ENCODE data around the gene HNRNPH1. TPM values are rescaled to one million over a fixed set of nuclear protein-coding genes. Genes with fewer than 3 reads are reported as not detected.

HNRNPH1 gene
- polyA plus RNA-seq, 1 donor from 2014 or later = 982 TPM

- TF ChIP-seq POLR2AphosphoS5 (IDR thresholded peaks at IDR 0.05) = no peak
- TF ChIP-seq CTCF (IDR thresholded peaks at IDR 0.05; ENCODE audit: poor library complexity, severe bottlenecking) = no peak
- TF ChIP-seq SMC3 (conservative IDR thresholded peaks at IDR 0.05; ENCODE audit: poor library complexity) = no peak
- no peak for TF ChIP-seq TAF1 (IDR thresholded peaks at IDR 0.05; ENCODE audit: low read depth)
- TF ChIP-seq EP300 (conservative IDR thresholded peaks at IDR 0.05; ENCODE audit: poor library complexity, severe bottlenecking) = no peak
- TF ChIP-seq MXI1 (conservative IDR thresholded peaks at IDR 0.05; ENCODE audit: poor library complexity, severe bottlenecking) = no peak
- TF ChIP-seq RAD21 (conservative IDR thresholded peaks at IDR 0.05) = no peak
- no peak for TF ChIP-seq REST (IDR thresholded peaks at IDR 0.05; ENCODE audit: borderline replicate concordance)
- TF ChIP-seq EZH2 (IDR thresholded peaks at IDR 0.05; ENCODE audit: borderline replicate concordance, insufficient read depth, low read length, poor library complexity, severe bottlenecking) = no peak
- peak overlapping the region; percentile 84 for H3K4me2 ChIP-seq (ENCODE audit: low read length)
- H3K79me2 ChIP-seq (replicated peaks; ENCODE audit: insufficient read depth, low read length) = peaks cover 68% of the 10 kb centered on the region
- no peaks in the 10 kb centered on the region for H3F3A ChIP-seq (ENCODE audit: insufficient read depth, low read length, poor library complexity, severe bottlenecking)
- no peaks in the 10 kb centered on the region for H3K9me3 ChIP-seq (ENCODE audit: low read length)
- H3K4me3 ChIP-seq (ENCODE audit: low read length) = peak overlapping the region; percentile 99
- H3K27me3 ChIP-seq (ENCODE audit: insufficient read depth, low read depth, low read length) = no peaks in the 10 kb centered on the region
- no peak overlapping the region for H3K9ac ChIP-seq (ENCODE audit: low read length)
- peaks cover 42% of the 10 kb centered on the region for H3K36me3 ChIP-seq (ENCODE audit: insufficient read depth, low read length)
- no peak overlapping the region for H2AFZ ChIP-seq (ENCODE audit: low read depth, low read length)
- peaks cover 69% of the 10 kb centered on the region for H4K20me1 ChIP-seq (ENCODE audit: insufficient read depth)
- H3K9me2 ChIP-seq (ENCODE audit: insufficient read depth, low read length) = no peaks in the 10 kb centered on the region
- no peak overlapping the region for H3K27ac ChIP-seq (ENCODE audit: low read length)
These were observed 3.7 kb downstream of the HNRNPH1 start for GRCh38 chr5:179619776-179620175.

- peaks cover 68% of the 10 kb centered on the region for H3K79me2 ChIP-seq (replicated peaks; ENCODE audit: insufficient read depth, low read length)
- H4K20me1 ChIP-seq (ENCODE audit: insufficient read depth) = peaks cover 69% of the 10 kb centered on the region
- no peak for TF ChIP-seq POLR2AphosphoS5 (IDR thresholded peaks at IDR 0.05)
- no peak for TF ChIP-seq SMC3 (conservative IDR thresholded peaks at IDR 0.05; ENCODE audit: poor library complexity)
- TF ChIP-seq REST (IDR thresholded peaks at IDR 0.05; ENCODE audit: borderline replicate concordance) = no peak
- H3K36me3 ChIP-seq (ENCODE audit: insufficient read depth, low read length) = peaks cover 49% of the 10 kb centered on the region
- no peaks in the 10 kb centered on the region for H3K9me2 ChIP-seq (ENCODE audit: insufficient read depth, low read length)
- no peaks in the 10 kb centered on the region for H3K9me3 ChIP-seq (ENCODE audit: low read length)
- H3K27me3 ChIP-seq (ENCODE audit: insufficient read depth, low read depth, low read length) = no peaks in the 10 kb centered on the region
- no peak overlapping the region for H3K27ac ChIP-seq (ENCODE audit: low read length)
- peak overlapping the region; percentile 99 for H3K4me3 ChIP-seq (ENCODE audit: low read length)
- H3K9ac ChIP-seq (ENCODE audit: low read length) = no peak overlapping the region
- H2AFZ ChIP-seq (ENCODE audit: low read depth, low read length) = no peak overlapping the region
- H3F3A ChIP-seq (ENCODE audit: insufficient read depth, low read length, poor library complexity, severe bottlenecking) = no peaks in the 10 kb centered on the region
- H3K4me2 ChIP-seq (ENCODE audit: low read length) = peak overlapping the region; percentile 84
These were observed 4.4 kb downstream of the HNRNPH1 start for GRCh38 chr5:179618923-179619554.

Data from neural cell (in vitro differentiated cells).